ENCODE data around the gene NKAPL. TPM values are rescaled to one million over a fixed set of nuclear protein-coding genes. Genes with fewer than 3 reads are reported as not detected.
"Not testable (repeated sequence)": the region's sequence is repeated elsewhere in the genome, so short reads cannot be mapped to it uniquely, and the experiment has no call there.

The NKAPL gene
- polyA plus RNA-seq, 3 donors, result 2.6 to 2.9 (median 2.7) TPM

GRCh38 chr6:28291573-28291972 is 32.5 kb downstream of the NKAPL start:
- no peak for DNase-seq (ENCODE audit: low read depth in 3 of 3, low spot score in 2 of 3)

GRCh38 chr6:28295326-28295725 is 36.2 kb downstream of the NKAPL start:
- no peak for DNase-seq (ENCODE audit: low read depth in 3 of 3, low spot score in 2 of 3)

GRCh38 chr6:28296520-28297060 is 37.5 kb downstream of the NKAPL start:
- DNase-seq (ENCODE audit: low read depth in 3 of 3, low spot score in 2 of 3), result no peak

GRCh38 chr6:28303570-28303969 is 44.5 kb downstream of the NKAPL start:
- no peak for DNase-seq (ENCODE audit: low read depth in 3 of 3, low spot score in 2 of 3)

GRCh38 chr6:28306363-28306762 is 47.3 kb downstream of the NKAPL start:
- DNase-seq (ENCODE audit: low read depth in 3 of 3, low spot score in 2 of 3), result not testable (repeated sequence)

Other genes starting within 250 kb of the NKAPL start
- gene ZNF165, start 178.7 kb upstream of the NKAPL start, polyA plus RNA-seq (ENCODE audit: insufficient read length in 3 of 3), result 1 to 10 TPM; 4.3 to 4.8 (median 4.7) TPM
- 10 to 100 TPM; 11.2 to 15.0 (median 12.1) TPM for gene ZSCAN16, start 134.7 kb upstream of the NKAPL start, polyA plus RNA-seq (ENCODE audit: insufficient read length in 3 of 3)
- gene ZKSCAN8, start 117.4 kb upstream of the NKAPL start, polyA plus RNA-seq (ENCODE audit: insufficient read length in 3 of 3), result 10 to 100 TPM; 36.8 to 44.7 (median 39.8) TPM
- 10 to 100 TPM; 28.3 to 34.2 (median 30.5) TPM for gene ZSCAN9, start 34.0 kb upstream of the NKAPL start, polyA plus RNA-seq (ENCODE audit: insufficient read length in 3 of 3)
- 10 to 100 TPM; 11.9 to 12.9 (median 12.2) TPM for gene ZKSCAN4, start 7.0 kb upstream of the NKAPL start, polyA plus RNA-seq (ENCODE audit: insufficient read length in 3 of 3)
- gene ZSCAN26, start 7.8 kb downstream of the NKAPL start, polyA plus RNA-seq (ENCODE audit: insufficient read length in 3 of 3), result 10 to 100 TPM; 32.8 to 40.7 (median 35.0) TPM
- 10 to 100 TPM in 1 of 3 donors, 1 to 10 TPM in 2; 9.6 to 10.5 (median 9.8) TPM for gene PGBD1, start 22.3 kb downstream of the NKAPL start, polyA plus RNA-seq (ENCODE audit: insufficient read length in 3 of 3)
- gene ZSCAN31, start 76.9 kb downstream of the NKAPL start, polyA plus RNA-seq (ENCODE audit: insufficient read length in 3 of 3), result 10 to 100 TPM; 10.7 to 11.9 (median 11.8) TPM
- 10 to 100 TPM in 1 of 3 donors, 1 to 10 TPM in 2; 9.0 to 10.5 (median 9.8) TPM for gene ZKSCAN3, start 90.7 kb downstream of the NKAPL start, polyA plus RNA-seq (ENCODE audit: insufficient read length in 3 of 3)
- 10 to 100 TPM; 14.5 to 17.2 (median 15.5) TPM for gene ZSCAN12, start 140.4 kb downstream of the NKAPL start, polyA plus RNA-seq (ENCODE audit: insufficient read length in 3 of 3)
- 10 to 100 TPM; 12.4 to 16.6 (median 16.1) TPM for gene ZSCAN23, start 184.2 kb downstream of the NKAPL start, polyA plus RNA-seq (ENCODE audit: insufficient read length in 3 of 3)

All from right renal cortex interstitium (tissue), 3 donors.